Measurements from ENCODE around the gene NDUFC2.
A peak's percentile ranks its signal among the peaks of the same experiment; 100 is the strongest.
"Not testable (repeated sequence)": the region's sequence is repeated elsewhere in the genome, so short reads cannot be mapped to it uniquely, and the experiment has no call there.

The NDUFC2 gene

GRCh38 chr11:78049348-78049747, 30.3 kb downstream of the NDUFC2 start:
- DNase-seq = no peak

GRCh38 chr11:78048561-78048960, 31.1 kb downstream of the NDUFC2 start:
- no peak for DNase-seq

DNA sequence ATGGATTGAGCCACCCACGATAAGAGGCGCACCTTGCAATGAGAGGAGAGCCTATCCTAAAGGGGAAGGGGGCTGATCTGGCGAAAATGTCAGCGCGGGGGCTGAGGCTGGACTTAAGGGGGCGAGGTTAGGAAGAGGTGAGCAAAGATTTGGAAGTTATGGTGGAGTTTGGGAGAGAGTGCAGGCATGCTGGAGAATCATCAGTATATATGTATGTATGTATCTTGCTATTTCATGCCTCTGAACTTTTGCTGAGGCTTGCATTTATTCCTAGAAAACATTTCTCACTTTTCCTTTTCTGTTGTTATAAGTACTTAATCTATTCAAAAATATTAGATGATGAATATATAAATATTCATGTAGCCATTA, 33.2 kb downstream of the NDUFC2 start:
- no peak for DNase-seq

DNA sequence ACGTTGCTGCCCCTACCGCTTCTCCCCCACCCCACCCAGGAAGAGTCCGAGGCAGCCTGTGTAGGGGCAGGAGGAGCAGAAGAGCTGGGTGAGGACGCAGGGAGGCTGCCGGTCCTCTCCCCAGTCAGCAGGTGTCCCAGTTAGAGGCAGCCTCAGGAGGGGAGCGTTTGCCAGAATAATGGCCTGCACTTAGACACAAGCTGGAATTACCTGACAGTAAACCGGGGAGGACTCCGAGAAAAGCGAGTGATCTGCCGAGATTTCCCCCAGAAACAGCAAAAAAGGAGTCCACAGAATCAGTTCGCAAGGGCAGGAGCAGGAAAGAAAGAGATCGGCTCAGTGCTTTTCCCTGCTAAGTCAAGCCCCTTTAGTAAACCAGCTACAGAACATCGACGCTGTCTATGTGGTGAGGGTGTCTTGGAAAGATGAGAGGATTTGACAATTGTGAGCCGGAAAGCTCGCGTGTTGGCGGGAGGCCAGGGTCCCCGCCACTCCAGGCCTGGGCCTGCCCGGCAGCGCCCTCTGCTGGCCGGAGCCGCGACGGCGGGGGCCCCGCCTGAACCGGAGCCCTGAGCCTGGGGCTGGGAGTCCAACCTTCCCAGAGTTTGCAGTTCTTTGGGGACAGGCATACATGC, 33.7 kb downstream of the NDUFC2 start:
- peak; percentile 65 for DNase-seq

DNA sequence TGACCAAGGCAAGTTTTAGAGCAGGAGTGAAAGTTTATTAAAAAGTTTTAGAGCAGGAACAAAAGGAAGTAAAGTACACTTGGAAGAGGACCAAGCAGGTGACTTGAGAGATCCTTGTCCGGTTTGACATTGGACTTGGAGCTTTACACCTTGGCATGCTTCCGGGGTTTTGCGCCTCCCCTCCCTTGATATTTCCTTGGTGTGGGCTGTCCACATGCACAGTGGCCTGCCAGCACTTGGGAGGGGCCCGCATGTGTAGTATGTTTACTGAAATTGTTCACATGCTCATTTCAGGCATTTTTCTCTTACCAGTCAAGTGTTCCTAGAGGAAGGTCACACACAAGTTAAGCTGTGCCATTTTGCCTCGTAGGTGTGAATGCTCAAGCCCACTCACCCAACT, 35.0 kb downstream of the NDUFC2 start:
- no peak for DNase-seq

DNA sequence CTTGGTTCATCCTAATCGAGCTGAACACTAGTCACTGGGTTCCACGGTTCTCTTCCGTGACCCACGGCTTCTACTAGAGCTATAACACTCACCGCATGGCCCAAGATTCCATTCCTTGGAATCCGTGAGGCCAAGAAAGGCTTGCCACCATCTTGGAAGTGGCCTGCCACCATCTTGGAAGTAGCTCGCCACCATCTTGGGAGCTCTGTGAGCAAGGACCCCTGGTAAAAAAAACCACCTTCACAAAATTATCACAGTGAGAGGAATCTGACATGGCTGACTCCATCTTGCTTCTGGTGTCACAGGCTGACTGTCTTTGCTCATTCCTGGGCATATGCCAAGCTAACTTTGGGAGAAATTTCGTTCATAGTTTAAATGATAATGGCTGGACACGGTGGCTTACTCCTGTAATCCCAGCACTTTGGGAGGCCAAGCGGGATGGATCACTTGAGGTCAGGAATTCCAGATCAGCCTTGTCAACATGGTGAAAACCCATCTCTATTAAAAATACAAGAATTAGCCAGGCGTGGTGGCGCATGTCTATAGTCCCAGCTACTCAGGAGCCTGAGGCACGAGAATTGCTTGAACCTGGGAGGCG, 37.7 kb downstream of the NDUFC2 start:
- no peak for DNase-seq

DNA sequence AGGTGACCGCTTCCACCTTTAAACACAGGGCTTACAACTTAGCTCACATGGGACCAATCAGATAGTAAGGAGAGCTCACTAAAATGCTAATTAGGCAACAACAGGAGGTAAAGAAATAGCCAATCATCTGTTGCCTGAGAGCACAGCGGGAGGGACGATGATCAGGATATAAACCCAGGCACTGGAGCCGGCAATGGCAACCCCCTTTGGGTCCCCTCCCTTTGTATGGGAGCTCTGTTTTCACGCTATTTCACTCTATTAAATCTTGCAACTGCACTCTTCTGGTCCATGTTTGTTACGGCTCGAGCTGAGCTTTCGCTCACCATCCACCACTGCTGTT, 38.3 kb downstream of the NDUFC2 start:
- DNase-seq = not testable (repeated sequence)

- no peak for DNase-seq
These were observed 38.8 kb downstream of the NDUFC2 start for GRCh38 chr11:78040691-78041379.

GRCh38 chr11:78039919-78040671, 39.6 kb downstream of the NDUFC2 start:
- DNase-seq = no peak

GRCh38 chr11:78039391-78039918, 40.2 kb downstream of the NDUFC2 start:
- DNase-seq = no peak

- DNase-seq = no peak
These were observed 40.9 kb downstream of the NDUFC2 start for GRCh38 chr11:78038697-78039313.

GRCh38 chr11:78037825-78038620, 41.6 kb downstream of the NDUFC2 start:
- DNase-seq = no peak

- DNase-seq = no peak
These were observed 42.6 kb downstream of the NDUFC2 start for GRCh38 chr11:78037056-78037455.

- DNase-seq = no peak
These were observed 43.3 kb downstream of the NDUFC2 start for GRCh38 chr11:78036313-78036712.

- no peak for DNase-seq
These were observed 45.0 kb downstream of the NDUFC2 start for GRCh38 chr11:78034623-78035022.

- no peak for DNase-seq
These were observed 46.6 kb downstream of the NDUFC2 start for GRCh38 chr11:78033040-78033439.

- no peak for DNase-seq
These were observed 47.6 kb downstream of the NDUFC2 start for GRCh38 chr11:78032090-78032489.

- DNase-seq = no peak
These were observed 48.0 kb downstream of the NDUFC2 start for GRCh38 chr11:78031629-78032028.

DNA sequence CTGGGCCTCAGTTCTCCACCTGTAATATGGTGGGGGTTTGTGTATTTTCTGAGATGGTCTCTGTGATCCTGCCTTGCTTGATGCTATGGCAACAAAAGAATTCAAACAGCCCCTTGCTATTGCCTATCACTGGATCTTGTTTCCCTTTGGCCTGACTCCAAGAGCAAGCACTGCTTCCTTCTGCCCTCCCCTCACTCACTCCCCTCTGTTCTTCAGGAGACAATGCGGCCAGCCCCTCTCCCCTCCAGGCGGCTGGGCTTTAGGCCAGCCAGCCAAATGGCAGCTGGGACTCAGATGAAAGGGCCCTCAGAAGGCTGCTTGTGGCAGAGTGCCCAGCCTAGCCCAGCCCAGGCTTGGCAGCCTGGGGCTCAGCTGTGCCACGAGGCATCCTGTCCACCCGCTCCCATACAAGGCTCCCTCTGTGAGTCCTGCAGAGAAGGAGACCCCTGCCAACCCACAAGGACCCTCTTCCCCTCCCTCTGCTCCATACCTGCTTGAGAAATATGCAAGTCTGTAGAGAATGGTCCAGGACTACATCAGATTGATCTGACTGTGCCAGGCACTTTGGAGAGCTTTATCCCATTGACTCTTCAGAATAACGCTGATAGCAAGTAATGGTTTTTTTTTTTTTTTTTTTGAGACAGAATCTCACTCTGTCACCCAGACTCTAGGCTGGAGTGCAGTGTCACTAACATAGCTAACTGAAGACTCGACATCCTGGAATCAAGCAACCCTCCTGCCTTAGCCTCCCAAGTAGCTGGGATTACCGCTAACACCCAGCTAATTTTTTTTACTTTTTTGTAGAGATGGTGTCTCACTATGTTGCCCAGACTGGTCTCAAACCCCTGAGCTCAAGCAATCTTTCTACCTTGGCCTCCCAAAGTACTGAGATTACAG, 49.0 kb downstream of the NDUFC2 start:
- DNase-seq = no peak

DNA sequence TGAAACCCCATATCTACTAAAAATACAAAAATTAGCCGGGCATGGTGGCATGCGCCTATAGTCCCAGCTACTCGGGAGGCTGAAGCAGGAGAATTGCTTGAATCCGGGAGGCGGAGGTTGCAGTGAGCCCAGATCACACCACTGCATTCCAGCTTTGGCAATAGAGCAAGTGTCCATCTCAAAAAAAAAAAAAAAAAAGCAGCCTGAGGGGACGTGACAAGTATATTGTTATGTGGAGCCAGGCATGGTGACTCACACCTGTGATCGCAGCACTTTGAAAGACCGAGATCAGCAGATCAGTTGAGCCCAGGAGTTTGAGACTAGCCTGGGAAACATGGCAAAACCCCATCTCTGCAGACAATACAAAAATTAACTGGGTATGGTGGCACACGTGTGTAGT, 51.2 kb downstream of the NDUFC2 start:
- DNase-seq = not testable (repeated sequence)

DNA sequence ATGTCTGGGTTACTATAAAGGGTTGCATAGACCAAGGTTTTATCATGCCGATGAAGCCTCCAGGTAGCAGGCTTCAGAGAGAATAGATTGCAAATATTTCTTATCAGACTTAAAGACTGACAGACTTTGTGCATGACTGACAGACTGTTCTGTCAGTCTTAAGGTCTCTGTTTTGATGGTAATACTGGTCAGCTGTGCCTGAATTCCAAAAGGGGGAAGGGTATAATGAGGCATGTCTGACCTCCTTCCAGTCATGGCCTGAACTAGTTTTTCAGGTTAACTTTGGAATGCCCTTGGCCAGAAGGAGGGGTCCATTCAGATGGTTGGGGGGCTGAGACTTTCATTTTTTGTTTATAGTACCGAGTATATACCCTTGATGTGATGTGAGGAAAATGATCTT, 51.9 kb downstream of the NDUFC2 start:
- no peak for DNase-seq

Measured in CD4-positive, alpha-beta T cell treated with Interleukin-17A for 1 hour (primary cell).